22Rv1 (cell line): ENCODE results near the gene KCNH4.

Experiments
- CTCF ChIP-seq: fragments of 450-650 bp; IDR thresholded peaks from 2 replicates; pipeline ENCODE4 v1.5.1; 2017; ENCODE audit warnings: mild to moderate bottlenecking
- ZFX ChIP-seq: fragments of 450-650 bp; IDR thresholded peaks from 2 replicates; pipeline ENCODE4 v1.6.1; 2017; ENCODE audit warnings: antibody characterized with exemption, borderline replicate concordance

GRCh38 chr17:42118545-42118944, 62.4 kb downstream of the KCNH4 start:
- peak; percentile 59 for TF ChIP-seq CTCF
- TF ChIP-seq ZFX = no peak
